ENCODE results near the gene TRIB2. TPM values are rescaled to one million over a fixed set of nuclear protein-coding genes. Genes with fewer than 3 reads are reported as not detected.

TRIB2 gene
- total RNA-seq, 2 experiments from 2014 or later: 9.2 to 11.0 TPM

DNA sequence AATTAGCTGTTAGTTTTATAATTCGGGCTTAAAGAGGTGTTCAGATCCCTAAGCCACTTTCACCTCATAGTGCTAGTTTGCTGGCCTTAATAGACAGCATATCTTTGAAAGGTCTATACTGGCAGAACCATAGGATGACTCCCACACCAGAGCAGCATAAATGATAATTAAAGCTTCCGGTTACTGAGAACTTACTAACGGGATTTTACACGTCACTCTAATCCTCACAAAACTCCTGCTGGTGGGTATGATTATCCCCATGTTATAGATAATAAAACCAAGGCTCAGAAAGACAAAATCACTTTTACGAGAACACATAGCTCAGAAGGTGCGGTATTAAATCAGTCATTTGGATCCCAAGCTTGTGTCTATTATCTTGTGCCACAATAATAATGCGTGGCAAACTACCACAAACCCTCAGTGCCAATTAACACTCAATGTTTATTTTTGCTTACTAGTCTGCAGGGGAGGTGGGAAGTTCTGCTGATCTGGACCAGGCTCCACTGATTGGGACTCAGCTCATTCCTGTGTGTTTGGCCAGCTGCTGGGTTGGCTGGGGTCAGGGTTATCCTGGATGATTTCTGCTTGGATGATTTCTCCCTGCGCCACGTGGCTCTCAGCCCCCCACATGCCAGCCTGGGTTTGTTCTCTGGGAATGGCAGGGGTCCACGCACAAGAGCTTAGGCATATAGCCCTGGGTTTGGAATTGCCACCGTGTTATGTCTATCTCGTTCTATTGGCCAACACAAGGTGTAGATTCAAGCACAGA, 62.3 kb downstream of the TRIB2 start:
- POLR2A ChIA-PET: interaction anchor here (0.8 kb wide), 1 partner anchor 14 kb away, joined by 3 read pairs; no protein-coding TSS in a partner anchor
- H3K4me1 Mint-ChIP-seq (ENCODE audit: low read depth): peaks cover 4% of the 10 kb centered on the region

DNA sequence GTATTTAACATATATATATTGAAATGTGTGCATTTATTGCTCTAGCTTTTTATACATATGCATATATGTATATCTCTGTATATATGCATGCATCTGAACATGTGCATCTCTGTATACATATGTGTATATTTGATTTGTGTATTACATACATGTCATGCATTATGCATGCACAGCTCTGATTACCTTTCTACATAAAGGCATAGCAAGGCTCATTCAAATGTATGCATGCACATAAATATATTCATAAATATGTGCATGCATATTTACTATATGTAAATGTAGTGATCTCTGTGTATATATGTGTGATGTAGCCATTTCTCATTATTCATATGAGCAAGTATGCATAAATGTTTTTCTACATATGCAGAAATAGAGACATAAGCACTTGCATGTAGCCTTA, 64.6 kb downstream of the TRIB2 start:
- H3K27ac Mint-ChIP-seq: no peak overlapping the region
- POLR2A ChIA-PET: no interaction called here
- CTCF ChIA-PET: no interaction called here

More for the DNA sequence above, 62.3 kb downstream of the TRIB2 start:
- H3K27me3 Mint-ChIP-seq: no peaks in the 10 kb centered on the region
- DNase-seq: no peak
- H3K4me3 Mint-ChIP-seq: no peak overlapping the region
- H3K27ac Mint-ChIP-seq: no peak overlapping the region
- TF ChIP-seq, protein P1, sequence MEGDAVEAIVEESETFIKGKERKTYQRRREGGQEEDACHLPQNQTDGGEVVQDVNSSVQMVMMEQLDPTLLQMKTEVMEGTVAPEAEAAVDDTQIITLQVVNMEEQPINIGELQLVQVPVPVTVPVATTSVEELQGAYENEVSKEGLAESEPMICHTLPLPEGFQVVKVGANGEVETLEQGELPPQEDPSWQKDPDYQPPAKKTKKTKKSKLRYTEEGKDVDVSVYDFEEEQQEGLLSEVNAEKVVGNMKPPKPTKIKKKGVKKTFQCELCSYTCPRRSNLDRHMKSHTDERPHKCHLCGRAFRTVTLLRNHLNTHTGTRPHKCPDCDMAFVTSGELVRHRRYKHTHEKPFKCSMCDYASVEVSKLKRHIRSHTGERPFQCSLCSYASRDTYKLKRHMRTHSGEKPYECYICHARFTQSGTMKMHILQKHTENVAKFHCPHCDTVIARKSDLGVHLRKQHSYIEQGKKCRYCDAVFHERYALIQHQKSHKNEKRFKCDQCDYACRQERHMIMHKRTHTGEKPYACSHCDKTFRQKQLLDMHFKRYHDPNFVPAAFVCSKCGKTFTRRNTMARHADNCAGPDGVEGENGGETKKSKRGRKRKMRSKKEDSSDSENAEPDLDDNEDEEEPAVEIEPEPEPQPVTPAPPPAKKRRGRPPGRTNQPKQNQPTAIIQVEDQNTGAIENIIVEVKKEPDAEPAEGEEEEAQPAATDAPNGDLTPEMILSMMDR (IDR thresholded peaks at IDR 0.05): no peak
- no peaks in the 10 kb centered on the region for H3K36me3 Mint-ChIP-seq (ENCODE audit: low read depth)
- CTCF ChIA-PET: interaction anchor here (1.3 to 1.5 kb wide), 2 partner anchors 12 to 227 kb away, joined by 3 read pairs; no protein-coding TSS in a partner anchor
- intact Hi-C loops (cut with micrococcal nuclease): no loop called here
- ATAC-seq: no peak
- peaks cover 2% of the 10 kb centered on the region for H3K9me3 Mint-ChIP-seq

DNA sequence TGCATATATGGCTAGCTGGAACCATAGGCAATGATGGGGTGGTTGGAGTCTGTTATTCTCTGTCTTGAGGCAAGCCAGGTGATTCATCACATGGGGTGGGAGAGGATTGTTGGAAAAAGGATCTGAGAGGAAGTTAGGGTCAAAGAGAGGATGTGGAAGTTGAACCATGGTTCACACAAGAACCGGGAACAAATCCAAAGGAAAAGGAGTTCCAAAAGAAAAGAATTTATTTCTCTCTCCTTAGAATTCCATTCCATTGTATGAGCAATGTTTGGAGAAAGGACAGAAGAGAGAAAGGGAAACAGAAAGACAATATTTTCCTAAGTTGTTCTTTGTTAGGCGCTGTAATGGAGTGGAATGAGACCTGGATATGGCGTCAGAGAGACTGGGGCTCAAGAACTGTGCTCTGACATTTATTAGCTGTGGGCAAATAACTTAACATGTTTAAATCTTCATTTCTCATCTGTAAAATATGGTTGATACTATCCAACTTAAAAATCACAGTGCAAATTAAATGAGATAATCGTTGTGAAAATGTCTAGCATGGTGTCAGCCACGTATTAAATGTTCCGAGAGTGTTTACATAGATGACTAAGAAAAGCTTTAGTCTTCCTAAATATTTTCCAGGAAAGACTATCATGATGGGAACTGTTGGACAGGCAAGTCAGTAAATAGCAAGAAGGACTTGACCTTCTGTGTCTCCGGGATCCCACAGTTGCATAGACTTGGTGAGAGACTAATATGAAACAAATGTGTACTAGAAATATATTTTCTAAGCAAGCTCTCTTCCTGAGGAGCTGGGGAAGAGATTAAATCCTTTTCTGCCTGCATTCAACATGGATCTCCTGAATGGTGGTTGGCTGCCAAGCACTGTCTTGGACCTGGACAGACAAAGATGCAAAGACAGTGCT, 71.4 kb downstream of the TRIB2 start:
- Mint-ChIP-seq H3K36me3 (ENCODE audit: low read depth) (no peaks in the 10 kb centered on the region), H3K9me3 (peaks cover 2% of the 10 kb centered on the region), H3K4me1 (ENCODE audit: low read depth) (no peaks in the 10 kb centered on the region), H3K4me3 (no peak overlapping the region), H3K27me3 (peaks cover 4% of the 10 kb centered on the region), H3K27ac (no peak overlapping the region)
- CTCF ChIA-PET: interaction anchor here (1.0 kb wide), 1 partner anchor 219 kb away, joined by 3 read pairs; no protein-coding TSS in a partner anchor
- ATAC-seq (no peak), DNase-seq (no peak)
- POLR2A ChIA-PET: no interaction called here
- TF ChIP-seq, protein P1 (IDR thresholded peaks at IDR 0.05): no peak
- intact Hi-C loops (cut with micrococcal nuclease): no loop called here

More for the DNA sequence above, 64.6 kb downstream of the TRIB2 start:
- TF ChIP-seq, protein P1 (IDR thresholded peaks at IDR 0.05): no peak
- ATAC-seq (no peak), DNase-seq (no peak)
- Mint-ChIP-seq H3K27me3 (no peaks in the 10 kb centered on the region), H3K36me3 (ENCODE audit: low read depth) (no peaks in the 10 kb centered on the region), H3K4me1 (ENCODE audit: low read depth) (peaks cover 4% of the 10 kb centered on the region), H3K4me3 (no peak overlapping the region), H3K9me3 (peaks cover 2% of the 10 kb centered on the region)
- intact Hi-C loops (cut with micrococcal nuclease): no loop called here

DNA sequence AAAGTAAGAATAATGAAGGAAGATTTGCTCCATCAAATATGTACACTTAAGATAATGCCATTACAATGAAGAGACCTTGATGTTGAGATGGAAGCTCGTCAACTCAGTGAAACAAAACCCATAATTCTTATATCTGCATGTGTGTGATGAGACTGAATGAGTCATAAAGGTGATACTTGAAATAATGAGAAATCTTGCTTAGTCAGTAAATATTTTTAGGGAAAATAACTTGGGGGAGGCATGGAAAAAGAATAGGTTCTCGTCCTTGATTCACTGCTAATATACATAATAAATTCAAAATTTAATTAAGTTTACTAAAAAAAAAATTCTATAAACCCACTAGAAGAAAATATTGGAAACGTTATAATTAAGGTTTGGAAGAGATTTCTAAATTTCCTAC, 75.2 kb downstream of the TRIB2 start:
- H3K36me3 Mint-ChIP-seq (ENCODE audit: low read depth): no peaks in the 10 kb centered on the region
- TF ChIP-seq, protein P1 (IDR thresholded peaks at IDR 0.05): no peak
- ChIA-PET POLR2A (no interaction called here), CTCF (interaction anchor here (1.4 to 1.5 kb wide), 2 partner anchors 13 to 38 kb away, joined by 3 read pairs; no protein-coding TSS in a partner anchor)
- H3K4me1 Mint-ChIP-seq (ENCODE audit: low read depth): no peaks in the 10 kb centered on the region
- peaks cover 4% of the 10 kb centered on the region for H3K27me3 Mint-ChIP-seq
- DNase-seq (no peak), ATAC-seq (no peak)
- H3K9me3 Mint-ChIP-seq: no peaks in the 10 kb centered on the region
- intact Hi-C loops (cut with micrococcal nuclease): no loop called here
- H3K27ac Mint-ChIP-seq: no peak overlapping the region
- no peak overlapping the region for H3K4me3 Mint-ChIP-seq

Small RNAs within 50 kb of the gene (microRNA-seq; reads per million reads assigned to microRNA genes)
- gene MIR3125 (ENCODE audit: borderline microRNAs expressed, borderline replicate concordance): not detected

Measured in activated CD8-positive, alpha-beta T cell treated with anti-CD3 and anti-CD28 coated beads for 36 hours (primary cell).